A549 treated with CpdA at 1 μM for 4 hours (cell line): Measurements from ENCODE around the gene RNF141. TPM values are rescaled to one million over a fixed set of nuclear protein-coding genes. Genes with fewer than 3 reads are reported as not detected.

ENCODE experiments used
- total RNA-seq: library from RNA; stranded (reverse); fragments of 200-300 nt; extraction: Qiagen RNA extraction; gene quantifications from 5 replicates; pipeline ENCODE4 v1.2.3, GENCODE V29; 2022; ENCODE audit warnings: low read depth

RNF141 gene, protein sequence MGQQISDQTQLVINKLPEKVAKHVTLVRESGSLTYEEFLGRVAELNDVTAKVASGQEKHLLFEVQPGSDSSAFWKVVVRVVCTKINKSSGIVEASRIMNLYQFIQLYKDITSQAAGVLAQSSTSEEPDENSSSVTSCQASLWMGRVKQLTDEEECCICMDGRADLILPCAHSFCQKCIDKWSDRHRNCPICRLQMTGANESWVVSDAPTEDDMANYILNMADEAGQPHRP
- 17.1 to 21.8 TPM (median 20.0 TPM) in 5 replicates for total RNA-seq

DNA sequence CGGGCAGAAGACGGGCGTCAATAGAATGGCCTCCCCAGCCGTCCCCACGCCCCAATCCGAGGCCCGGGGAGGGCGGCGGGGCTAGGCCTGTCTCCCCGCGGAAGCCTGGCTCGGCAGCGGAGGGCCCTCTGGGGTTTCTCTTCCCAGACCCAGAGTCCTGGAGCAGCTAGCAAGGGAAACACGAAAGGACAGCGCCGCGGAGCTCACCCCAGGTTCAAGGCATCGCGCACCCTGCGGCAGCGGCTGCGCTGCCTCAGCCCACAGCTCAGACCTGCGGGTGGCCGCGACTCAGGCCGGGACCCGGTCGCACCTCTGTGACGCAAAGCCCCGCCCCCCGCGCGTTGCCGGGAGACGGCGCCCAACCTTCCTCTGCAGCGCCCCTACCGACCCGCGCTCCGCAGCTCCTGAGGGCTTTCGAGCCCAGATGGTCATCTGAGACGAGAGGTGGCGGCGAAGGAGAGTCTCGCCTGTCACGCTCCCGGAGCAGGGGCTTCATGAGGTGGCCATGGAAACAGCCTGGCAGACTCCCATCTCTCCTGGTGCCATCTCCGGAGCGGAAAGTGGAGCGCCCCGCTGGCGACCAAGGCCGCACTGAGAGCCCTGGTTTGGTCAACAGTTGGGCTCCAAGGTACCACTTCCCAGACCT is at the start of gene RNF141:
RNF141 (minus strand) TSS at position 273 of the 646 bp plus-strand sequence. CDS start 7,029 bp downstream, outside the sequence.

DNA sequence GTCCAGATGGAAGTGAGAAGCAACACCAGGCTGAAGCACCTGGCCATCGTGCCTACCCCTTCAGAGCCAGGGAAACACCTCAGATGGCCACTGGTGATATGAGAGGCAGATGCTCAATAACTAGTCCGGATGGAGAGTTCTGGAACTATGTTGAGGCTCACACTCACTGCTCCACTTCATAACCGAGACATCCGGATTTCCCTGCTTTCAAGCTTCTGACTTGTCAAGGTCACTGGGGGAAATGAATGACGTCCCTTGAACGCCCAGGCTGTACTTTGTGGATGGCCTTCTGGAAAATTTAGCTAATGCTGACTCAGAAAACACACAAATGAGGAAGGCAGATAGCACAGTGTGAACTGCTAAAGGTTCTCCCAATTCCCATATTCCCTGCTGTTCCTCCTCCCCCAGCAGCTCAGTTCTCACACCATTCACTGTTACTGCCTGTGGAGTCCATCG is 27.5 kb upstream of the RNF141 start, which contains the start of gene LYVE1:
LYVE1 (minus strand) TSS at position 180 of the 456 bp plus-strand sequence; CDS start at position 47, 133 bp downstream.

Other genes with a start within 250 kb of the RNF141 start
- 11.3 to 18.5 TPM (median 14.8 TPM) in 5 replicates for gene SBF2, start 247.0 kb downstream of the RNF141 start, total RNA-seq
- gene ADM, start 236.1 kb downstream of the RNF141 start, total RNA-seq: 67.4 to 127 TPM (median 82.1 TPM) in 5 replicates
- 7.8 to 10.1 TPM (median 8.8 TPM) in 5 replicates for gene AMPD3, start 85.9 kb downstream of the RNF141 start, total RNA-seq
- gene LYVE1, start 27.5 kb upstream of the RNF141 start, total RNA-seq: 0.05 to 0.07 TPM (median 0.06 TPM) in 3 of 5 replicates, not detected in the others
- 0.01 to 0.05 TPM (median 0.02 TPM) in 5 replicates for gene IRAG1, start 152.6 kb upstream of the RNF141 start, total RNA-seq
- 21.9 to 29.6 TPM (median 24.2 TPM) in 5 replicates for gene CTR9, start 210.1 kb upstream of the RNF141 start, total RNA-seq